Colonic mucosa (tissue), 4 donors: ENCODE measurements around the gene PPP1CB. TPM values are rescaled to one million over a fixed set of nuclear protein-coding genes. Genes with fewer than 3 reads are reported as not detected.
A peak's percentile ranks its signal among the peaks of the same experiment; 100 is the strongest.
"Not testable (repeated sequence)": the region's sequence is repeated elsewhere in the genome, so short reads cannot be mapped to it uniquely, and the experiment has no call there.

Source experiments
- DNase-seq: peaks from one replicate; pipeline ENCODE4 v3.0.0-alpha.2; 2020
- H3K27ac ChIP-seq: fragments of 200-600 bp; one replicate; pipeline ENCODE4 v1.8.0; 2021
- H3K27me3 ChIP-seq: fragments of 200-600 bp; one replicate; pipeline ENCODE4 v1.8.0; 2021
- H3K36me3 ChIP-seq: fragments of 200-600 bp; one replicate; pipeline ENCODE4 v1.8.0; 2021
- H3K4me1 ChIP-seq: fragments of 200-600 bp; one replicate; pipeline ENCODE4 v1.8.0; 2021; ENCODE audit warnings: mild to moderate bottlenecking
- H3K4me3 ChIP-seq: fragments of 200-600 bp; one replicate; pipeline ENCODE4 v1.8.0; 2021
- H3K9ac ChIP-seq, 2 donors: one replicate each; pipeline ENCODE4 v1.7.0; 2013; ENCODE audit warnings: control low read depth in 2 of 2, low read depth in 2 of 2, low read length in 2 of 2
- H3K9me3 ChIP-seq: fragments of 200-600 bp; one replicate; pipeline ENCODE4 v1.8.0; 2021
- intact Hi-C: fragments of 100-400 bp; cut with DNase I; formaldehyde crosslinking; loops from one replicate; pipeline ENCODE4 v1.14.1; 2022
- total RNA-seq, 2 donors: library from RNA; stranded (reverse); fragmentation: NEBNext Ultra II Directional in 1 of 2; extraction: Animal tissue kit (Norgen Biotek cat#: 25700) in 1 of 2; gene quantifications; one replicate each; pipeline ENCODE4 v1.2.1, GENCODE V29; 2021
- TF ChIP-seq, protein P1 (sequence below): fragments of 200-600 bp; IDR thresholded peaks from one replicate; pipeline ENCODE4 v1.8.0; 2022; ENCODE audit warnings: antibody characterized with exemption, mild to moderate bottlenecking
- donor health status: healthy.
- donor health status: DM: no; HTN: no; CAD: no.
- donor health status: DM: no; HTN: no; CAD: no.

Gene PPP1CB
- total RNA-seq, 2 donors from 2014 or later: 273 to 478 TPM

DNA sequence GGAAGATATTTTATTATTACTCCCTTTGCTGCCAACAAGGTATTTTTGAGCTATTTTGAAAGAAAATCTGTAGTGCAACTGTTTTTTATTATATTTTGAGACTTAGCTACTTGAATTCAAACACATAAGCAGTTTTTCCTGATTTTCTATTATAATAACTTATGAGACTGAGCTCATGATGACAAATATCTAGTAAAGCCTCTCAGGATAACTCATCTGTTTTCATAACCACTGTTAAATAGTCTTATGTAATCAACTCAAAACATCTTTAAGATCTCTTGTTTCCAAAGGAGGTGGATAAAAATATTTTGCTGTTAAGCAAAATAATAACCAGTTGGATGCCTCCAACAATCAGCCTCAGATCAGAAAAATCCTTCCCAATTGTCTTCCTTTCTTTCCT is 21.9 kb upstream of the PPP1CB start:
- H3K27ac ChIP-seq: no peak overlapping the region
- DNase-seq: no peak

DNA sequence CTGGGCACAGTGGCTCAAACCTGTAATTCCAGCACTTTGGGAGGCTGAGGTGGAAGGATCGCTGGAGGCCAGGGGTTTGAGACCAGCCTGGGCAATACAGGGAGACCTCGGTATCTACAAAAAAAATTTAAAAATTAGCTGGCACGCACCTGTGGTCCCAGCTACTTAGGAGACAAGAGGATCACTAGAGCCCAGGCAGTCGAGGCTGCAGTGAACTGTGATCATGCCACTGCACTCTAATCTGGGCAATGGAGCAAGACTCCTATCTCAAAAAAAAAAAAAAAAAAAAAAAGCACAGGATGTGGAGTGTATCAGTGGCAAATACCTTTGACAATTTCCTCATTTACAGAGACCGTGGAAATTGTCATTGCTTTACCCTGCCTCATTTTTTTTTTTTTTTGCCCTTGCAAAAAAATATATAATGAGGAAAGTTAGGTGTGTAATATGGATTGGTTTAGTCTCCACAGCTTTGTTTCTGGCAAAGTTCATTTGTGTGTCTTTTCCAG is 20.9 kb upstream of the PPP1CB start:
- H3K9me3 ChIP-seq: no peaks in the 10 kb centered on the region
- no peaks in the 10 kb centered on the region for H3K4me1 ChIP-seq
- no peak overlapping the region for H3K4me3 ChIP-seq
- H3K27ac ChIP-seq: no peak overlapping the region
- H3K9ac ChIP-seq: no peak overlapping the region
- no peaks in the 10 kb centered on the region for H3K36me3 ChIP-seq
- intact Hi-C loops: no loop called here
- H3K27me3 ChIP-seq: no peaks in the 10 kb centered on the region
- TF ChIP-seq, protein P1, sequence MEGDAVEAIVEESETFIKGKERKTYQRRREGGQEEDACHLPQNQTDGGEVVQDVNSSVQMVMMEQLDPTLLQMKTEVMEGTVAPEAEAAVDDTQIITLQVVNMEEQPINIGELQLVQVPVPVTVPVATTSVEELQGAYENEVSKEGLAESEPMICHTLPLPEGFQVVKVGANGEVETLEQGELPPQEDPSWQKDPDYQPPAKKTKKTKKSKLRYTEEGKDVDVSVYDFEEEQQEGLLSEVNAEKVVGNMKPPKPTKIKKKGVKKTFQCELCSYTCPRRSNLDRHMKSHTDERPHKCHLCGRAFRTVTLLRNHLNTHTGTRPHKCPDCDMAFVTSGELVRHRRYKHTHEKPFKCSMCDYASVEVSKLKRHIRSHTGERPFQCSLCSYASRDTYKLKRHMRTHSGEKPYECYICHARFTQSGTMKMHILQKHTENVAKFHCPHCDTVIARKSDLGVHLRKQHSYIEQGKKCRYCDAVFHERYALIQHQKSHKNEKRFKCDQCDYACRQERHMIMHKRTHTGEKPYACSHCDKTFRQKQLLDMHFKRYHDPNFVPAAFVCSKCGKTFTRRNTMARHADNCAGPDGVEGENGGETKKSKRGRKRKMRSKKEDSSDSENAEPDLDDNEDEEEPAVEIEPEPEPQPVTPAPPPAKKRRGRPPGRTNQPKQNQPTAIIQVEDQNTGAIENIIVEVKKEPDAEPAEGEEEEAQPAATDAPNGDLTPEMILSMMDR: no peak
- no peak for DNase-seq

More for the DNA sequence above, 21.9 kb upstream of the PPP1CB start:
- intact Hi-C loops: no loop called here
- Histone ChIP-seq H3K9me3 (no peaks in the 10 kb centered on the region), H3K4me1 (no peaks in the 10 kb centered on the region), H3K36me3 (no peaks in the 10 kb centered on the region), H3K27me3 (no peaks in the 10 kb centered on the region), H3K4me3 (no peak overlapping the region), H3K9ac (no peak overlapping the region)
- TF ChIP-seq, protein P1: no peak

DNA sequence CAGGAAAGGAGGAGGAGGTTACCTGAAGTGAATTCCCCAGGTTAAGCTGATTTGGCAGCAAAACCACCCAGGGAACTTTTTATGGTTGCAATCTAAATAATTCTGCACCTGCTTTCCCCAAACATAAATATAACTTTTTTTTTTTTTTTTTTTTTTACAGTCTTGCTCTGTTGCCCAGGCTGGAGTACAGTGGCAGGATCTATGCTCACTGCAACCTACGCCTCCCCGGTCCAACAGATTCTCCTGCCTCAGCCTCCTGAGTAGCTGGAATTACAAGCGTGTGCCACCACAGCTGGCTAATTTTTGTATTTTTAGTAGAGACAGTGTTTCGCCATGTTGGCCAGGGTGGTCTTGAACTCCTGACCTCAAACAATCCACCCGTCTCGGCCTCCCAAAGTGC is 16.1 kb upstream of the PPP1CB start:
- no peaks in the 10 kb centered on the region for H3K27me3 ChIP-seq
- TF ChIP-seq, protein P1: no peak
- H3K4me1 ChIP-seq: no peaks in the 10 kb centered on the region
- H3K9ac ChIP-seq: no peak overlapping the region
- no peaks in the 10 kb centered on the region for H3K36me3 ChIP-seq
- no peaks in the 10 kb centered on the region for H3K9me3 ChIP-seq
- H3K27ac ChIP-seq: no peak overlapping the region
- H3K4me3 ChIP-seq: no peak overlapping the region
- DNase-seq: no peak
- intact Hi-C loops: no loop called here

DNA sequence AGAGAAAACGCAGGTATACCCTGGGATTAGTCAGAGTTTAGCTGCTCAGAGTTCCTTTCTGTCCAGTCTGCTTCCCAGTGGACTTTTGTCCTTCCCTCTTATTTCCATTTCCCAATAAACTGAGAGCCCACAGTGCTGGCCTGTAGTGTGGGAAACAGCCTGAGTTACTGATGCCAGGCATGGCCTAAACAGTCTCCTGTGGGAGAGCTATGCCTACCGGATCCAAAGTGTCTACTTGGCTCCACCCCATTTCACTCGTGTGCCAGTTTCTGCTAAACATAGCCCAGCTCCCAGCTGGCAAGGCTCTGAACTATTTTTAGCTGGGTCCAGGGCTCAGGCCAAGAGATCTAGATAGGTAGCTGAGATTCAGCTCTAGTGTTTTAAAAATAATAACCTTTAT is 15.6 kb upstream of the PPP1CB start:
- no peaks in the 10 kb centered on the region for H3K36me3 ChIP-seq
- intact Hi-C loops: no loop called here
- peak; percentile 52 for DNase-seq
- no peak overlapping the region for H3K4me3 ChIP-seq
- H3K9me3 ChIP-seq: no peaks in the 10 kb centered on the region
- H3K9ac ChIP-seq: no peak overlapping the region
- H3K27me3 ChIP-seq: no peaks in the 10 kb centered on the region
- no peak overlapping the region for H3K27ac ChIP-seq
- TF ChIP-seq, protein P1: no peak
- no peaks in the 10 kb centered on the region for H3K4me1 ChIP-seq

DNA sequence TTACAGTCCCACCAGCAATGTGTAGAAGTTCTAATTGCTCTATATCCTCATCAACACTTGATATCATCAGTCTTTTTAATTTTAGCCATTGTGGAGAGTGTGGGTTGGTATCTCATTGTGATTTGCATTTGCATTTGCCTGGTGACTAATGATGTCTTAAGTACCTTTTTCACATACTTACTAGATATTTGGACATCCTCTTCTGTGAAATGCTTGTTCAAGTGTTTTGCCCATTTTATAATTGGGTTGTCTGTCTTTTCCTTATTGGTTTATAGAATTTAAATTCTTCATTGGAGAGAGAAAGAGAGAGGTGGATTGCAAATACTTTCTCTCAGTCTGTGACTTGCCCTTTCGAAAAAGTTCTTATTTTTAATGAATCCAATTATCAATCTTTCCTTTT is 14.0 kb upstream of the PPP1CB start:
- Histone ChIP-seq H3K4me1 (no peaks in the 10 kb centered on the region), H3K4me3 (no peak overlapping the region), H3K9me3 (no peaks in the 10 kb centered on the region), H3K9ac (no peak overlapping the region), H3K27me3 (no peaks in the 10 kb centered on the region), H3K36me3 (no peaks in the 10 kb centered on the region), H3K27ac (no peak overlapping the region)
- DNase-seq: no peak
- TF ChIP-seq, protein P1: no peak
- intact Hi-C loops: no loop called here

DNA sequence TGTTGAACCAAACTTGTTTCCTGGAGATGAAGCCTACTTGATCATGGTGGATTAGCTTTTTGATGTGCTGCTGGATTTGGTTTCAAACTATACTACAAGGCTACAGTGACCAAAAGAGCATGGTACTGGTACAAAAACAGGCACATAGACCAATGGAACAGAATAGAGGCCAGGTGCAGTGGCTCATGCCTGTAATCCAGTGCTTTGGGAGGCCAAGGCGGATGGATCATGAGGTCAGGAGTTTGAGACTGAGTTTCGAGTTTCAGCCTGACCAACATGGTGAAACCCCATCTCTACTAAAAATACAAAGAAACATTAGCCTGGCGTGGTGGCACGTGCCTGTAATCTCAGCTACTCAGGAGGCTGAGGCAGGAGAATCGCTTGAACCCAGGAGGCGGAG is 9.0 kb upstream of the PPP1CB start:
- H3K4me1 ChIP-seq, H3K27ac ChIP-seq, H3K36me3 ChIP-seq, intact Hi-C loops, H3K9ac ChIP-seq, H3K4me3 ChIP-seq, DNase-seq, H3K9me3 ChIP-seq, H3K27me3 ChIP-seq: not testable (repeated sequence)
